Esophagus squamous epithelium (tissue), 5 donors: Measurements from ENCODE around the gene ANK2. TPM values are rescaled to one million over a fixed set of nuclear protein-coding genes. Genes with fewer than 3 reads are reported as not detected.

Experiments
- DNase-seq: peaks from one replicate; lab custom pipeline; 2025; lab: John Stamatoyannopoulos, UW
- H3K27ac ChIP-seq, 4 donors: fragments of 200-600 bp; sonication (generic); one replicate each; pipeline ENCODE4 v1.5.1; 2016 to 2019; ENCODE audit warnings: mild to moderate bottlenecking in 1 of 4
- H3K27me3 ChIP-seq, 4 donors: fragments of 200-600 bp; sonication (generic); 1 replicate in 3 of 4; 2 replicates in 1 of 4; pipeline versions ENCODE4 v1.5.1 to v1.6.0; 2017 to 2021; ENCODE audit warnings: antibody characterized with exemption in 1 of 4
- H3K36me3 ChIP-seq, 3 donors: fragments of 200-600 bp; sonication (generic); one replicate each; pipeline ENCODE4 v1.5.1; 2016 to 2019
- H3K4me1 ChIP-seq, 3 donors: fragments of 200-600 bp; sonication (generic); one replicate each; pipeline ENCODE4 v1.5.1; 2017 to 2019
- H3K4me3 ChIP-seq, 4 donors: fragments of 200-600 bp; sonication (generic); 1 replicate in 3 of 4; 2 replicates in 1 of 4; pipeline ENCODE4 v1.5.1; 2016 to 2019; ENCODE audit warnings: mild to moderate bottlenecking in 2 of 4, moderate library complexity in 1 of 4
- H3K9me3 ChIP-seq, 3 donors: fragments of 200-600 bp; sonication (generic); one replicate each; pipeline ENCODE4 v1.5.1; 2016 to 2019
- POLR2A ChIP-seq, 4 donors: fragments of 450-650 bp; IDR thresholded peaks; one replicate each; pipeline ENCODE4 v1.6.1; 2017; ENCODE audit warnings: antibody characterized with exemption in 4 of 4, mild to moderate bottlenecking in 4 of 4, moderate library complexity in 3 of 4
- WGBS, 2 donors: methylation state at CpG; one replicate each; pipeline ENCODE4 v1.1.5; 2018; 5-methylcytosine and 5-hydroxymethylcytosine counted together
- intact Hi-C: fragments of 100-400 bp; cut with DNase I; formaldehyde crosslinking; loops from one replicate; pipeline ENCODE4 v1.15.0; 2022
- total RNA-seq, 4 donors: library from RNA; depleted of rRNA; stranded (reverse); fragments of >200 nt; gene quantifications; one replicate each; pipeline ENCODE4 v1.1.0, GENCODE V29; 2016
- TF ChIP-seq, protein P1 (sequence below), 6 experiments: fragments of 450-650 bp in 4 of 6; fragments of 200-600 bp in 2 of 6; sonication (generic) in 2 of 6; IDR thresholded peaks; one replicate each; pipeline ENCODE4 v1.5.1; 2016 to 2019; ENCODE audit warnings: antibody characterized with exemption in 6 of 6, mild to moderate bottlenecking in 4 of 6, moderate library complexity in 4 of 6
- donor health status: DM: yes; HTN: yes; CAD: no.

The ANK2 gene
- total RNA-seq, 4 donors from 2014 or later: 1.4 to 20.8 (median 9.6) TPM

DNA sequence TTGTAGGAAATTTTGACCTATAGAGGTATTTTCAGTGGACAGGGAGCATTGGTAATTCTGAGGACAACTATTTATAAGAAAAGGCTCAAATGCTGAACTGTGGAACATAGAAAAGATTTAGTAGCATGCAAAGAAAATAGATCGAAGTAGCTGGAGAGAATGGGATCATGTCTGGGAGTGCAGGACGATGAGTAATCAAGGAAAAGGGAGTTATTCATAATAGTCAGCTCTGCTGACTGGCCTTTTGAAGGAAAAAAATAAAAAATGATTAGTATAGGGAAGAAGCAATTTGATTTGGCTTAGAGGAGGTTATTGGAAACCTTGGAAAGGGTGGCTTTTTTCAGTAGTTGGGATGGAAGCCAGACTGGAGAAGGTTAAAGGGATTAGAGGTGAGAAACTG, 22.9 kb upstream of the ANK2 start:
- TF ChIP-seq, protein P1, sequence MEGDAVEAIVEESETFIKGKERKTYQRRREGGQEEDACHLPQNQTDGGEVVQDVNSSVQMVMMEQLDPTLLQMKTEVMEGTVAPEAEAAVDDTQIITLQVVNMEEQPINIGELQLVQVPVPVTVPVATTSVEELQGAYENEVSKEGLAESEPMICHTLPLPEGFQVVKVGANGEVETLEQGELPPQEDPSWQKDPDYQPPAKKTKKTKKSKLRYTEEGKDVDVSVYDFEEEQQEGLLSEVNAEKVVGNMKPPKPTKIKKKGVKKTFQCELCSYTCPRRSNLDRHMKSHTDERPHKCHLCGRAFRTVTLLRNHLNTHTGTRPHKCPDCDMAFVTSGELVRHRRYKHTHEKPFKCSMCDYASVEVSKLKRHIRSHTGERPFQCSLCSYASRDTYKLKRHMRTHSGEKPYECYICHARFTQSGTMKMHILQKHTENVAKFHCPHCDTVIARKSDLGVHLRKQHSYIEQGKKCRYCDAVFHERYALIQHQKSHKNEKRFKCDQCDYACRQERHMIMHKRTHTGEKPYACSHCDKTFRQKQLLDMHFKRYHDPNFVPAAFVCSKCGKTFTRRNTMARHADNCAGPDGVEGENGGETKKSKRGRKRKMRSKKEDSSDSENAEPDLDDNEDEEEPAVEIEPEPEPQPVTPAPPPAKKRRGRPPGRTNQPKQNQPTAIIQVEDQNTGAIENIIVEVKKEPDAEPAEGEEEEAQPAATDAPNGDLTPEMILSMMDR (IDR thresholded peaks at IDR 0.05): no peak
- no peak for TF ChIP-seq POLR2A (IDR thresholded peaks at IDR 0.05)

DNA sequence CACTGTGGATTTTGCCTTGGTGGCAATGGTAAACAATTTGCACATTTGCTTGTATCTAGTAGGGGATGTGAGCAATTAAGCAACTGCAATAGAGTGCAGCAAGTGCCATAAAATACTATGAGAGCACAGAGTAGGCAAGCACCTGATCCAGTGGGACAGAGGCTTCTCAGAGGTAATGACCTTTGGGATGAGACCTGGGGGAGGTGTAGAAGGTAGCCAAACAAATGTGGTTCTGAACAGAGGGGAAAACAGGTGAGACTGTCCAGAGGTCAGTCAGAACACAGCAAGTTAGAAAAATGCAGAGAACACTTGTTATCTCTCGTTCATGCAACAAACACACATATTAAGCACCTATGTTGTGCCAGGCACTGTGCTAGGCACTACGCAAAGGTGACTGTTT, 21.4 kb upstream of the ANK2 start:
- no peaks in the 10 kb centered on the region for H3K36me3 ChIP-seq
- intact Hi-C loops: no loop called here
- TF ChIP-seq POLR2A (IDR thresholded peaks at IDR 0.05): no peak
- H3K4me1 ChIP-seq: no peaks in the 10 kb centered on the region
- DNase-seq: no peak
- no peaks in the 10 kb centered on the region for H3K9me3 ChIP-seq
- no peaks in the 10 kb centered on the region for H3K27me3 ChIP-seq
- H3K27ac ChIP-seq: no peak overlapping the region
- no peak overlapping the region for H3K4me3 ChIP-seq
- 72 to 86% methylated on average over 2 of the region's 2 CpGs for WGBS, 2 donors

More for the DNA sequence above, 22.9 kb upstream of the ANK2 start:
- 62 to 63% methylated on average over 2 of the region's 2 CpGs for WGBS, 2 donors
- no peak for DNase-seq
- Histone ChIP-seq H3K36me3 (no peaks in the 10 kb centered on the region), H3K27me3 (no peaks in the 10 kb centered on the region), H3K27ac (no peak overlapping the region), H3K4me1 (no peaks in the 10 kb centered on the region), H3K4me3 (no peak overlapping the region), H3K9me3 (no peaks in the 10 kb centered on the region)
- intact Hi-C loops: no loop called here

DNA sequence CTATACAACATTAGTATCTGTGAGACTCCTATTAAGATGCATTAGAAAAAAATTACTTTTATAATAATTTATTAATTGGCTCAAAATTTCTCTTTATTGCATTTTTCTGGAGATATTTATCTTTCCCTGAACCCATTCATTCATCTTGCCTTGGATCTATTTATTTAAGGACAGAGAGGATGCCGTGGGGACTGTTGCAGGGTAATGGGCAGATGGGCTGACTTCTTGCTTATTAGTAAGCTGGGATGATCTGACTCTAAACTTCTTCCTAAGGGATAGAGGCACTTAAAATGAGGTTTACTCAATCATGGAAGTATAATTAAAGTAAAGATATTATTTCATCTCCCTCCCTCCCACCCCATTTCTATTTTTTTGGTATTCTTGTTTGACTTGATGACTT, 18.2 kb upstream of the ANK2 start:
- intact Hi-C loops: no loop called here
- no peak for DNase-seq
- H3K27ac ChIP-seq: no peak overlapping the region
- WGBS, 2 donors: 13 to 44% methylated on average over 1 of the region's 1 CpG
- no peaks in the 10 kb centered on the region for H3K36me3 ChIP-seq
- H3K4me1 ChIP-seq: no peaks in the 10 kb centered on the region
- no peak overlapping the region for H3K4me3 ChIP-seq
- no peaks in the 10 kb centered on the region for H3K9me3 ChIP-seq
- TF ChIP-seq POLR2A (IDR thresholded peaks at IDR 0.05): no peak
- TF ChIP-seq, protein P1 (IDR thresholded peaks at IDR 0.05): no peak
- H3K27me3 ChIP-seq: no peaks in the 10 kb centered on the region

DNA sequence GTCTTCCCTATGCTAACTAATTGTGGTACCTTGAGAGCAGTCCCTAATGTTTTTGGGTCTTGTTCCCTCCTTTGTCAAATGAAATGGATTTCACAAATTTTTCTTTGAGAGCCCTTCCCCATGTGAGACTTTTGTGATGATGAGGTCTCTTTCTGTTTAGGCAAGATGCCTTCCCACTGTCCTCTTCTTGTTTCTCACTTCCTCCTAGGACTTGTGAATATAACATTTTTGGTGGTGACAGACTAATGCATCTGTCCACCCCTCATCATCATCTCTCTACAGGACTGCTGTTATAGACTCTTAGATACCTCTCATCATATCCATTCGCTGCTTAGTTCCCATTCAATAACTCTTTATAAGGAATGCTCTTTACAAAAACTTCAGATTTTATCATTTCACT, 8.7 kb upstream of the ANK2 start:
- intact Hi-C loops: no loop called here
- no peak for TF ChIP-seq POLR2A (IDR thresholded peaks at IDR 0.05)
- TF ChIP-seq, protein P1 (IDR thresholded peaks at IDR 0.05): no peak
- 64 to 80% methylated on average over 1 of the region's 1 CpG for WGBS, 2 donors
- H3K4me3 ChIP-seq: no peak overlapping the region
- no peaks in the 10 kb centered on the region for H3K36me3 ChIP-seq
- H3K27me3 ChIP-seq: no peaks in the 10 kb centered on the region
- H3K4me1 ChIP-seq: no peaks in the 10 kb centered on the region
- H3K9me3 ChIP-seq: no peaks in the 10 kb centered on the region
- no peak for DNase-seq
- no peak overlapping the region for H3K27ac ChIP-seq

DNA sequence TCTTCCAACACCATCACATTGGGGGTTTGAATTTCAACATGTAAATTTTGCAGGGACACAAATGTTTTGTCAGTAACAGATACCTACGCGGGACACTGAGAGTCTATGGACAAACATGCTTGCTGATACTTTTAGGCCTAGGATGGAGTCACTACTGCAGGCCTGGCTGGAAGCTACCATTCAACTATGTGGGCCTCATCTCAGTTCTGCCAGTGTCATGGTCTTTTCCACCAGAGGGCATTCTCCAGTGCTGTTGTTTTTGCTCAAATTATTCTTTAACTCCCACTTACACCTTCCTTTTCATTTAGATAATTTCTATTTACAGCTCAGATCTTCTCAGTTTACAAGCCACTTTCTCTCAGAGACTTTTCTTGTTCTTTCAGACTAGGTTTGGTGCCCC, 7.0 kb upstream of the ANK2 start:
- TF ChIP-seq POLR2A (IDR thresholded peaks at IDR 0.05): no peak
- TF ChIP-seq, protein P1 (IDR thresholded peaks at IDR 0.05): no peak
- H3K4me1 ChIP-seq: no peaks in the 10 kb centered on the region
- no peak for DNase-seq
- H3K27me3 ChIP-seq: no peaks in the 10 kb centered on the region
- H3K9me3 ChIP-seq: no peaks in the 10 kb centered on the region
- intact Hi-C loops: no loop called here
- 28 to 29% methylated on average over 2 of the region's 2 CpGs for WGBS, 2 donors
- no peaks in the 10 kb centered on the region for H3K36me3 ChIP-seq
- H3K27ac ChIP-seq: no peak overlapping the region
- H3K4me3 ChIP-seq: no peak overlapping the region

DNA sequence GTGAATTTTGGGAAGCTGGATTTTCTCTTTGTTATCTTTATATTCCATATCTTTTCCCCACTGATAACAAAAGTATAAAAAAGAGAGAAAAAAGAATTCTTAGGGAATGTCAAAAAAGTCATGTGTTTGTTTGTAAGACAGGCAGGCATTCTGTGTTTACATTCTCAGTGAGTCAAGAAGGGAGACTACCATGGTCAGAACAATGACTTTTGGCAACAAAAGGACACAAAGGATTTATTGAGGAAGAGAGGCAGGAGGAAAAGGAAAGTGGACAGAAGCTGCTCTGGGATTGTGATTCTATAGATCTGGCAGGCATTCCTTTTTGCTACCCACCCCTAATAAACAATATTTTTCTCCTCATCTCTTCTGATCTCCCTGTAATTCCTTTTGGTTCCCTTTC, 5.9 kb upstream of the ANK2 start:
- H3K36me3 ChIP-seq: no peaks in the 10 kb centered on the region
- H3K9me3 ChIP-seq: no peaks in the 10 kb centered on the region
- H3K27me3 ChIP-seq: no peaks in the 10 kb centered on the region
- no peak overlapping the region for H3K4me3 ChIP-seq
- DNase-seq: no peak
- H3K4me1 ChIP-seq: no peaks in the 10 kb centered on the region
- no peak overlapping the region for H3K27ac ChIP-seq
- intact Hi-C loops: no loop called here
- no peak for TF ChIP-seq POLR2A (IDR thresholded peaks at IDR 0.05)
- TF ChIP-seq, protein P1 (IDR thresholded peaks at IDR 0.05): no peak
